ENCODE results near the gene COL12A1. TPM values are rescaled to one million over a fixed set of nuclear protein-coding genes. Genes with fewer than 3 reads are reported as not detected.

COL12A1 gene
- total RNA-seq: 16.3 TPM
- 6.8 TPM for polyA plus RNA-seq
- long read RNA-seq, donor 1: 0 reads
- long read RNA-seq, donor 2: 0 reads
- long read RNA-seq, donor 3: 0 reads
- long read RNA-seq, donor 4, partial matches to known transcripts: 9 of 9 reads
- long read RNA-seq, donor 4, other reads (novel, unspliced or antisense): 0 of 9 reads
- long read RNA-seq, donor 5: 0 reads
- long read RNA-seq, donor 6, full-length matches to known transcripts: 2 of 18 reads
- long read RNA-seq, donor 6, partial matches to known transcripts: 16 of 18 reads
- long read RNA-seq, donor 6, other reads (novel, unspliced or antisense): 0 of 18 reads
- long read RNA-seq, donor 7, partial matches to known transcripts: 11 of 11 reads
- long read RNA-seq, donor 7, other reads (novel, unspliced or antisense): 0 of 11 reads
- long read RNA-seq, donor 8, partial matches to known transcripts: 9 of 9 reads
- long read RNA-seq, donor 8, other reads (novel, unspliced or antisense): 0 of 9 reads
- long read RNA-seq, donor 9, partial matches to known transcripts: 9 of 9 reads
- long read RNA-seq, donor 9, other reads (novel, unspliced or antisense): 0 of 9 reads
- long read RNA-seq, donor 10: 0 reads

GRCh38 chr6:75205776-75206575 lies at the start of gene COL12A1:
COL12A1 (minus strand) TSS chr6:75206053; CDS start chr6:75202792, 3,261 bp downstream.
- H3K27me3 ChIP-seq (ENCODE audit: control insufficient read depth in 2 of 2, insufficient read depth in 1 of 2, low read length in 1 of 2): peaks cover 64 to 96% of the 10 kb centered on the region in 2 donors
- peak within 1 kb of the TSS; percentile 4 to 35 for H3K4me3 ChIP-seq (ENCODE audit: low read length in 2 of 2)
- no peaks in the 10 kb centered on the region for H3K36me3 ChIP-seq (ENCODE audit: control insufficient read depth in 2 of 2, insufficient read depth in 2 of 2, low read length in 1 of 2)
- peak in 1 of 9 donors; percentile 35 for DNase-seq (ENCODE audit: low read depth in 6 of 9, low spot score in 9 of 9)
- peaks cover 0 to 22% of the 10 kb centered on the region in 2 donors for H3K4me1 ChIP-seq (ENCODE audit: control insufficient read depth in 2 of 2, insufficient read depth in 2 of 2, low read length in 2 of 2)
- peaks cover 0 to 9% of the 10 kb centered on the region in 2 donors for H3K9me3 ChIP-seq (ENCODE audit: control insufficient read depth in 2 of 2, insufficient read depth in 1 of 2, low read length in 1 of 2)
- peak within 1 kb of the TSS in 1 of 2 donors; percentile 61 for H3K27ac ChIP-seq (ENCODE audit: low read depth in 1 of 2, low read length in 1 of 2)
- 2% methylated on average over 64 of the region's 64 CpGs for WGBS

- Histone ChIP-seq H3K36me3 (ENCODE audit: control insufficient read depth in 2 of 2, insufficient read depth in 2 of 2, low read length in 1 of 2) (peaks cover 0 to 5% of the 10 kb centered on the region in 2 donors), H3K27me3 (ENCODE audit: control insufficient read depth in 2 of 2, insufficient read depth in 1 of 2, low read length in 1 of 2) (no peaks in the 10 kb centered on the region), H3K27ac (ENCODE audit: low read depth in 1 of 2, low read length in 1 of 2) (no peak overlapping the region), H3K4me1 (ENCODE audit: control insufficient read depth in 2 of 2, insufficient read depth in 2 of 2, low read length in 2 of 2) (no peaks in the 10 kb centered on the region), H3K4me3 (ENCODE audit: low read length in 2 of 2) (no peak overlapping the region), H3K9me3 (ENCODE audit: control insufficient read depth in 2 of 2, insufficient read depth in 1 of 2, low read length in 1 of 2) (no peaks in the 10 kb centered on the region)
- 94% methylated on average over 2 of the region's 2 CpGs for WGBS
- DNase-seq (ENCODE audit: low read depth in 6 of 9, low spot score in 9 of 9): no peak
These were observed 44.7 kb upstream of the COL12A1 start for GRCh38 chr6:75250552-75250951.

DNA sequence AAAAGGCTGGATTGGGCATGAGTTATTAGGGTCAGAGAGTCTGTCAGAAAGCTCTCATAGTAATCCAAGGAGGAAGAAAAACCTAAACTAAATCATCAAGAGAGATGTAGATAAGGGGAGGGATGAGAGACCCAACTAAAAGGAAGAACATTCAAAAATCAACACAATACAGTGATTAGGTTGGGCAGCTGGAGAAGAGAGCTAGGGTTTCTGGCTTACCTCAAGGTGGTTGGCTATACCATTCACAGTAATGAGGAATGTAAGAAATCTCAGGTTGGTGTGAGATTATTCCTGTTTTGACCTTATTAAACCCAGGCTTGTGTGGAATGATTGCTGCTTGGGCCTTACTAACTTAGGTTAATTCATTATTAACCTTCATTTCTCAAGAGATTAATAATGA lies 44.0 kb upstream of the COL12A1 start:
- Histone ChIP-seq H3K4me3 (ENCODE audit: low read length in 2 of 2) (no peak overlapping the region), H3K4me1 (ENCODE audit: control insufficient read depth in 2 of 2, insufficient read depth in 2 of 2, low read length in 2 of 2) (no peaks in the 10 kb centered on the region)

DNA sequence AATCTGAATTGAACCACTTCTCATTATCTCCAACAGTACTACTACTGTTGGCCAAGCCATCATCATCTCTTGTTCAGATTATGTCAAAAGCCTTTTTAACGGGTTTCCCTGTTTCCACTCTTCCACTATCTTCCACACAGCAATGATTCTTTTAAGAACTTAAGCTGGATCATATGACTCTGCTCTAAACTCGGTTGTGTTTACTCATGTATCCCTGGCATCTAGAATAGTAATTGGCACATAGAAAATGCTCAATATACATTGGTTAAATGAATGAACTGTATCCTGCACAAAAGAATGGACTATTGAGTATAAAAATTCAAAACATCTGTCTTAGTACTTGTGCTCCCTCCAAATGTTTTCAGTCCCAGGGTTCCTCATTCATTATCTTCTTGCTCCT lies 40.5 kb upstream of the COL12A1 start:
- Histone ChIP-seq H3K4me1 (ENCODE audit: control insufficient read depth in 2 of 2, insufficient read depth in 2 of 2, low read length in 2 of 2) (peaks cover 0 to 4% of the 10 kb centered on the region in 2 donors), H3K27me3 (ENCODE audit: control insufficient read depth in 2 of 2, insufficient read depth in 1 of 2, low read length in 1 of 2) (peaks cover 0 to 3% of the 10 kb centered on the region in 2 donors), H3K27ac (ENCODE audit: low read depth in 1 of 2, low read length in 1 of 2) (no peak overlapping the region), H3K9me3 (ENCODE audit: control insufficient read depth in 2 of 2, insufficient read depth in 1 of 2, low read length in 1 of 2) (peaks cover 0 to 2% of the 10 kb centered on the region in 2 donors), H3K36me3 (ENCODE audit: control insufficient read depth in 2 of 2, insufficient read depth in 2 of 2, low read length in 1 of 2) (no peaks in the 10 kb centered on the region), H3K4me3 (ENCODE audit: low read length in 2 of 2) (no peak overlapping the region)
- WGBS: 86% methylated on average over 2 of the region's 2 CpGs
- DNase-seq (ENCODE audit: low read depth in 6 of 9, low spot score in 9 of 9): no peak

More for the DNA sequence above, 44.0 kb upstream of the COL12A1 start:
- DNase-seq (ENCODE audit: low read depth in 6 of 9, low spot score in 9 of 9): no peak
- Histone ChIP-seq H3K27ac (ENCODE audit: low read depth in 1 of 2, low read length in 1 of 2) (no peak overlapping the region), H3K9me3 (ENCODE audit: control insufficient read depth in 2 of 2, insufficient read depth in 1 of 2, low read length in 1 of 2) (no peaks in the 10 kb centered on the region), H3K27me3 (ENCODE audit: control insufficient read depth in 2 of 2, insufficient read depth in 1 of 2, low read length in 1 of 2) (peaks cover 0 to 3% of the 10 kb centered on the region in 2 donors), H3K36me3 (ENCODE audit: control insufficient read depth in 2 of 2, insufficient read depth in 2 of 2, low read length in 1 of 2) (peaks cover 0 to 5% of the 10 kb centered on the region in 2 donors)

DNA sequence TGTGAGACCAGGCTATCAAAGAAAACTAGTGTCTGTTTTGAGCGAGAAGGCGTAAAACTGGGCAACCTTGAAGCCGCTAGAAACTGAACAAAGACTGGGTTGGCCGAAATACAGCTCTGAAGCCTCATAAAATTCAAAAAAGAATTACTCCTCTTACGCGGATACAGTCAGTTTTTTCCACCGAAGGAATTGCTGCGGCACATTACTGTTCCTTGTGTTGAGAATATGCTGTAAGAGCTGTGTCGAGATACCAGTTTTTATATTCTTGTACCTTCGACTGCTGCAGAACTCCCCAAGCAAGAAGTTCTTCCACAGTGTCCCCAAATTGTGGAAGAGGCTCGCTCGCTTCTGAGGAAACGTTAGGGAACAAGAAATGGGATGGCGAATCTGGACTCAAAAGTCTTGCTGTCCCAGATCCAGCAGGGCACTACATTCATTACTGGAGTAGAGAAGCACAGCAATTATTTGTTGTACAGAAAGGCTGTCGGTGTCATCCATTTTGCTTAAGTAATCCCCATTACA lies 38.3 kb upstream of the COL12A1 start:
- Histone ChIP-seq H3K36me3 (ENCODE audit: control insufficient read depth in 2 of 2, insufficient read depth in 2 of 2, low read length in 1 of 2) (peaks cover 1 to 13% of the 10 kb centered on the region in 2 donors), H3K9me3 (ENCODE audit: control insufficient read depth in 2 of 2, insufficient read depth in 1 of 2, low read length in 1 of 2) (peaks cover 0 to 2% of the 10 kb centered on the region in 2 donors), H3K27ac (ENCODE audit: low read depth in 1 of 2, low read length in 1 of 2) (peak overlapping the region; percentile 70 to 79), H3K27me3 (ENCODE audit: control insufficient read depth in 2 of 2, insufficient read depth in 1 of 2, low read length in 1 of 2) (peaks cover 0 to 3% of the 10 kb centered on the region in 2 donors), H3K4me3 (ENCODE audit: low read length in 2 of 2) (peak overlapping the region; percentile 70 to 83), H3K4me1 (ENCODE audit: control insufficient read depth in 2 of 2, insufficient read depth in 2 of 2, low read length in 2 of 2) (peaks cover 0 to 4% of the 10 kb centered on the region in 2 donors)
- 31% methylated on average over 15 of the region's 15 CpGs for WGBS
- no peak for DNase-seq (ENCODE audit: low read depth in 6 of 9, low spot score in 9 of 9)

- peak; percentile 81 to 96 (median 90) for DNase-seq (ENCODE audit: low read depth in 6 of 9, low spot score in 9 of 9)
- H3K27ac ChIP-seq (ENCODE audit: low read depth in 1 of 2, low read length in 1 of 2): peak within 1 kb of the TSS; percentile 79 to 92
- H3K36me3 ChIP-seq (ENCODE audit: control insufficient read depth in 2 of 2, insufficient read depth in 2 of 2, low read length in 1 of 2): peaks cover 6 to 18% of the 10 kb centered on the region in 2 donors
- H3K27me3 ChIP-seq (ENCODE audit: control insufficient read depth in 2 of 2, insufficient read depth in 1 of 2, low read length in 1 of 2): peaks cover 0 to 3% of the 10 kb centered on the region in 2 donors
- under 1% methylated on average over 36 of the region's 36 CpGs for WGBS
- H3K4me3 ChIP-seq (ENCODE audit: low read length in 2 of 2): peak within 1 kb of the TSS; percentile 70 to 83
- H3K9me3 ChIP-seq (ENCODE audit: control insufficient read depth in 2 of 2, insufficient read depth in 1 of 2, low read length in 1 of 2): peaks cover 0 to 2% of the 10 kb centered on the region in 2 donors
- H3K4me1 ChIP-seq (ENCODE audit: control insufficient read depth in 2 of 2, insufficient read depth in 2 of 2, low read length in 2 of 2): peaks cover 0 to 4% of the 10 kb centered on the region in 2 donors
These were observed 37.6 kb upstream of the COL12A1 start, which contains the start of gene COX7A2 for GRCh38 chr6:75243333-75244062. COX7A2 (minus strand) TSS chr6:75243801; CDS start chr6:75243734, 67 bp downstream.

GRCh38 chr6:75236630-75237029 lies 30.8 kb upstream of the COL12A1 start:
- H3K27ac ChIP-seq (ENCODE audit: low read depth in 1 of 2, low read length in 1 of 2): no peak overlapping the region
- no peaks in the 10 kb centered on the region for H3K4me1 ChIP-seq (ENCODE audit: control insufficient read depth in 2 of 2, insufficient read depth in 2 of 2, low read length in 2 of 2)
- H3K9me3 ChIP-seq (ENCODE audit: control insufficient read depth in 2 of 2, insufficient read depth in 1 of 2, low read length in 1 of 2): no peaks in the 10 kb centered on the region
- 98% methylated on average over 4 of the region's 4 CpGs for WGBS
- DNase-seq (ENCODE audit: low read depth in 6 of 9, low spot score in 9 of 9): no peak
- peaks cover 13 to 33% of the 10 kb centered on the region in 2 donors for H3K36me3 ChIP-seq (ENCODE audit: control insufficient read depth in 2 of 2, insufficient read depth in 2 of 2, low read length in 1 of 2)
- no peaks in the 10 kb centered on the region for H3K27me3 ChIP-seq (ENCODE audit: control insufficient read depth in 2 of 2, insufficient read depth in 1 of 2, low read length in 1 of 2)
- H3K4me3 ChIP-seq (ENCODE audit: low read length in 2 of 2): no peak overlapping the region

DNA sequence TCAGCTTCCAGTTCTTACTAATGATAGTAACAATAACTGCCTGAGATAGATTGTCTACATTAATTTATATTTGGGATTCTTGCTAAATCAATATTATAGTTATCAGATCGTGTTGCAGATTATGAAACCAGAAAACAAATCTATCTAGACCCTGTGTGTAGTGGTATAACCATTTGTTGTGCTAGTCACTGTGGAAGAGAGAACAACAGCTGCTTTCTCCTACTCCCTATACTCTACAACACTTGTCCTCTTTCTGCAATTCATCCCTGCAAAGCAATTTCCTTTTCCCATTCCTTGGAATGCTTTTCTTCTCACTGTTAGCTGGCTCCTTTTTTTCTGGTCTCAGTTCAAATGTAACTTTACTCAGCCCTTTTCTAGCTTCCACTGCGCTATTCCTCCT lies 29.4 kb upstream of the COL12A1 start:
- Histone ChIP-seq H3K4me1 (ENCODE audit: control insufficient read depth in 2 of 2, insufficient read depth in 2 of 2, low read length in 2 of 2) (no peaks in the 10 kb centered on the region), H3K9me3 (ENCODE audit: control insufficient read depth in 2 of 2, insufficient read depth in 1 of 2, low read length in 1 of 2) (no peaks in the 10 kb centered on the region), H3K27me3 (ENCODE audit: control insufficient read depth in 2 of 2, insufficient read depth in 1 of 2, low read length in 1 of 2) (no peaks in the 10 kb centered on the region), H3K4me3 (ENCODE audit: low read length in 2 of 2) (no peak overlapping the region), H3K27ac (ENCODE audit: low read depth in 1 of 2, low read length in 1 of 2) (no peak overlapping the region), H3K36me3 (ENCODE audit: control insufficient read depth in 2 of 2, insufficient read depth in 2 of 2, low read length in 1 of 2) (peaks cover 13 to 30% of the 10 kb centered on the region in 2 donors)
- 99% methylated on average over 2 of the region's 2 CpGs for WGBS
- DNase-seq (ENCODE audit: low read depth in 6 of 9, low spot score in 9 of 9): no peak

Measured in thymus (tissue), 14 donors.